ENCODE results near the gene RAB44. TPM values are rescaled to one million over a fixed set of nuclear protein-coding genes. Genes with fewer than 3 reads are reported as not detected.

RAB44 gene
- total and polyA plus RNA-seq, 2 experiments from 2014 or later = not detected

- no peaks in the 10 kb centered on the region for H3K36me3 ChIP-seq
- H3K4me3 ChIP-seq = no peak overlapping the region
- H3K9me3 ChIP-seq (ENCODE audit: low read depth) = no peaks in the 10 kb centered on the region
- no peaks in the 10 kb centered on the region for H3K27me3 ChIP-seq
- H3K4me1 ChIP-seq (ENCODE audit: low read depth) = no peaks in the 10 kb centered on the region
- DNase-seq (ENCODE audit: low read depth in 1 of 2, low spot score in 1 of 2) = no peak
- TF ChIP-seq, protein P1, sequence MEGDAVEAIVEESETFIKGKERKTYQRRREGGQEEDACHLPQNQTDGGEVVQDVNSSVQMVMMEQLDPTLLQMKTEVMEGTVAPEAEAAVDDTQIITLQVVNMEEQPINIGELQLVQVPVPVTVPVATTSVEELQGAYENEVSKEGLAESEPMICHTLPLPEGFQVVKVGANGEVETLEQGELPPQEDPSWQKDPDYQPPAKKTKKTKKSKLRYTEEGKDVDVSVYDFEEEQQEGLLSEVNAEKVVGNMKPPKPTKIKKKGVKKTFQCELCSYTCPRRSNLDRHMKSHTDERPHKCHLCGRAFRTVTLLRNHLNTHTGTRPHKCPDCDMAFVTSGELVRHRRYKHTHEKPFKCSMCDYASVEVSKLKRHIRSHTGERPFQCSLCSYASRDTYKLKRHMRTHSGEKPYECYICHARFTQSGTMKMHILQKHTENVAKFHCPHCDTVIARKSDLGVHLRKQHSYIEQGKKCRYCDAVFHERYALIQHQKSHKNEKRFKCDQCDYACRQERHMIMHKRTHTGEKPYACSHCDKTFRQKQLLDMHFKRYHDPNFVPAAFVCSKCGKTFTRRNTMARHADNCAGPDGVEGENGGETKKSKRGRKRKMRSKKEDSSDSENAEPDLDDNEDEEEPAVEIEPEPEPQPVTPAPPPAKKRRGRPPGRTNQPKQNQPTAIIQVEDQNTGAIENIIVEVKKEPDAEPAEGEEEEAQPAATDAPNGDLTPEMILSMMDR (IDR thresholded peaks at IDR 0.05; ENCODE audit: low read depth, low read length) = no peak
- H3K27ac ChIP-seq = no peak overlapping the region
Measured at GRCh38 chr6:36751833-36752186, 54.2 kb downstream of the RAB44 start.

GRCh38 chr6:36752187-36752885 is 54.7 kb downstream of the RAB44 start:
- TF ChIP-seq, protein P1 (IDR thresholded peaks at IDR 0.05; ENCODE audit: low read depth, low read length) = no peak
- H3K4me1 ChIP-seq (ENCODE audit: low read depth) = no peaks in the 10 kb centered on the region
- H3K9me3 ChIP-seq (ENCODE audit: low read depth) = no peaks in the 10 kb centered on the region
- H3K36me3 ChIP-seq = no peaks in the 10 kb centered on the region
- no peaks in the 10 kb centered on the region for H3K27me3 ChIP-seq
- DNase-seq (ENCODE audit: low read depth in 1 of 2, low spot score in 1 of 2) = no peak
- no peak overlapping the region for H3K27ac ChIP-seq
- H3K4me3 ChIP-seq = no peak overlapping the region

DNA sequence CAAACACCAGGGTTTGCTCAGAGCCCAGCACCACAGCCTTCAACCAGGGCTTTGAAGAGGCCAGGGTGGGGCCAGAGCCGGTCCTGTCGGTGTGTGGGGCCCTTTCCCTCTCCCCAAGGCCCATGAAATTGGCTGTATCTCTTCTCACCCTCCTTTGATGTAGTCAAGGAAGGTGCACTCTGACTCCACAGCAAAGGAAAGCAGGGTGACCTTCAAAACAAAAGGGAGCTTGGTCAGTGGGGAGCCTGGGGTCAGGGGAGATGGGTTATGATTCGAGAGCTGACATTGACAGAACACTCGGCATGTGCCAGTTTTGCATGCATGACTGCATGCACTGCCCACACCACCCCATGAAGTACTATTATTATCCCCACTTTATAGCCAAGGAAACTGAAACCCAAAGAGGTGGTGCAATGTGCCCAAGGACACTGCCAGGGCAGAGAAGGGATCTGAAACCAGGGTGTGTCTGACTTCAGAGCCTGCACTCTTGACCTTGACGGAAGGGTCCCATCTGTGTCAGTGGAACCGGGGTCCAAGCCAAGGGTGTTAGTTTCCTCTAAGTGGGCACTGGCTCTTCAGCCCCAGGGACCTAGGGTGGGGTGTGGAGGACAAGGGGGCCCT is 55.4 kb downstream of the RAB44 start:
- TF ChIP-seq, protein P1 (IDR thresholded peaks at IDR 0.05; ENCODE audit: low read depth, low read length) = no peak
- Histone ChIP-seq H3K4me1 (ENCODE audit: low read depth) (no peaks in the 10 kb centered on the region), H3K4me3 (no peak overlapping the region), H3K27me3 (no peaks in the 10 kb centered on the region), H3K27ac (no peak overlapping the region), H3K36me3 (no peaks in the 10 kb centered on the region), H3K9me3 (ENCODE audit: low read depth) (no peaks in the 10 kb centered on the region)
- DNase-seq (ENCODE audit: low read depth in 1 of 2, low spot score in 1 of 2) = no peak

DNA sequence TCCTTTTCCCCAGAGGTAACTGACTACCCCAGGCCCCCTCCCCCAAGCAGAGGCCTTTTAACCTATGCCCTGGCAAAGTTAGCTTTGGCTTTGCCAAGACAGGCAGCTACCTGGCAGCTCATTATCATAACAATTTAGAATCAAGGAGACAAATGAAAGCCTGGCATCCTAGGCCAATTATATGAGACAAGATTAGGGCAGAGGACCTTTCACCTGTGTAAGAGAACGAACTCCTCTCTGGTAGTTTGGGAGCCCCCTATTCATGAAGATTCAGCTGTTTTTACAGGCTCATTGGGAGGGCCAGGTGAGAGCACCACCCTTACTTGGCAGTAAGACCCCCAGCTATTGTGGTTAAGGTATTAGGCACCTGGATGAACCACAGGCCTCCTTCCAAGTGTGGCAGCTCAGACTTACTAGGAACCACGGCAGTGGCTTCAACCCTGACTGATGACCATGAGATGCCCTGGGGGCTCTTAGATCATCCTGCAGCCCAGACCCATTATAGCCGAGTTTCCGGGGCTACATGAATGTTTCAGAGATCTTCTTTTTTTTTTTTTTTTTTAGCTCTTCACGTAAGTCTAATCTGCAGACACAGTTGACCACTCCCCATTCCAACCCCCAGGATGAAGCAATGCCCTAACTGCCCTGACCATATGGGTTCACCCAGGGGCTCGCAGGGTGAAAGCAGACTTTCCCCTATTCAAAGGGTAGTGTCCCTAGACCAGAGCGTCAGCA is 56.2 kb downstream of the RAB44 start:
- H3K4me3 ChIP-seq = no peak overlapping the region
- H3K4me1 ChIP-seq (ENCODE audit: low read depth) = no peaks in the 10 kb centered on the region
- TF ChIP-seq, protein P1 (IDR thresholded peaks at IDR 0.05; ENCODE audit: low read depth, low read length) = no peak
- no peaks in the 10 kb centered on the region for H3K36me3 ChIP-seq
- DNase-seq (ENCODE audit: low read depth in 1 of 2, low spot score in 1 of 2) = no peak
- H3K9me3 ChIP-seq (ENCODE audit: low read depth) = no peaks in the 10 kb centered on the region
- H3K27ac ChIP-seq = no peak overlapping the region
- H3K27me3 ChIP-seq = no peaks in the 10 kb centered on the region

DNA sequence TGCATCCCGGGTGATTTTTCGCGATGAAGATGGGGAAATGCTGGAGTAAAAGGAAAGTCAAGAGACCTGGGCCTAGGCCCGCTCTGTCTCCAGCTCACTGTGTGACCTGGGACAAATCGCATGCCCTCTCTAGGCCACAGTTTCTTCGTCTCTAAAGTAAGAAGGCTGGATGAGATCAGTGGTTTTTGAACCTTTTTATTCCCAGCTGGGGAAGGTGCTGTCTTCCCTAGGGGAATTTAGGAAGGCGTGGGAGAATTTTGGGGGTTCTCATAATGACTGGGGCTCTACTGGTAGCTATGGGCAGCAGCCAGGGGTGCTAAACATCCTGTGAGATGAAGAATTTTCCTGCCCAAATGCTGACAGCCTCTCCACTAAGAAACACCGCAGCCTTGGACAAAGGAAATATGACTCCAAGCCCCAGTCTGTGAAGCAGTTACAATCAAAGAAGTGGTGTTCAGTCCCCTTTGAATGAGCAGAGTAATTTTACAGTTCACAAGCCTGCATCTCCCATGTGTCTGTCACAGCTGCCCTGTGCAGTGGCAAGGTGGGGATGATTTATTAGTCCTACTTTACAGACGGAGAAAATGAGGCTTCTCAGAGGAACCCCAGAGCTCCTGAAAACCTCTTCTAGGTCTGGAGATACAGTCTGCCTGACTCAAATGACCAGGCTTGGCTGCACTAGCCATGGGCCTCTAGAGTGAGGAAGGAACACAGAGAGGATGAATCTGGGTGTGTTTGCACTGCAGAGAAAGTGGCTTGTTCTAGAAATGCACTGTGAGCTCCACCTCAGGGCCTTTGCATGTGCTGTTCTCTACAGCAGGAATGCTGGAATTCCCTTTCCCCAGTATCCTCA is 57.2 kb downstream of the RAB44 start:
- H3K36me3 ChIP-seq = no peaks in the 10 kb centered on the region
- H3K27ac ChIP-seq = no peak overlapping the region
- no peak for DNase-seq (ENCODE audit: low read depth in 1 of 2, low spot score in 1 of 2)
- no peaks in the 10 kb centered on the region for H3K27me3 ChIP-seq
- no peak overlapping the region for H3K4me3 ChIP-seq
- TF ChIP-seq, protein P1 (IDR thresholded peaks at IDR 0.05; ENCODE audit: low read depth, low read length) = no peak
- no peaks in the 10 kb centered on the region for H3K9me3 ChIP-seq (ENCODE audit: low read depth)
- no peaks in the 10 kb centered on the region for H3K4me1 ChIP-seq (ENCODE audit: low read depth)
